Measurements from ENCODE around the gene PLSCR4.
"Not testable (repeated sequence)": the region's sequence is repeated elsewhere in the genome, so short reads cannot be mapped to it uniquely, and the experiment has no call there.

The PLSCR4 gene

GRCh38 chr3:146250449-146251382, at the start of gene PLSCR4:
TSS of gene PLSCR4 (minus strand) at chr3:146251105. CDS start at chr3:146222071, 29,034 bp downstream.
- peak in 11 of 14 donors; percentile 6 to 70 (median 36) for DNase-seq

GRCh38 chr3:146293401-146293800, 42.5 kb upstream of the PLSCR4 start:
- not testable (repeated sequence) for DNase-seq

- DNase-seq, result no peak
Measured at GRCh38 chr3:146283781-146284445, 33.0 kb upstream of the PLSCR4 start.

GRCh38 chr3:146280864-146281263, 30.0 kb upstream of the PLSCR4 start:
- peak in 2 of 14 donors; percentile 2 to 5 for DNase-seq

GRCh38 chr3:146279951-146280350, 29.0 kb upstream of the PLSCR4 start:
- peak in 1 of 14 donors; percentile 1 for DNase-seq

- no peak for DNase-seq
Measured at GRCh38 chr3:146279013-146279412, 28.1 kb upstream of the PLSCR4 start.

GRCh38 chr3:146277953-146278631, 27.2 kb upstream of the PLSCR4 start:
- DNase-seq, result no peak

- no peak for DNase-seq
Measured at GRCh38 chr3:146275476-146275875, 24.6 kb upstream of the PLSCR4 start.

GRCh38 chr3:146274833-146275232, 23.9 kb upstream of the PLSCR4 start:
- no peak for DNase-seq

- no peak for DNase-seq
Measured at GRCh38 chr3:146273721-146274407, 23.0 kb upstream of the PLSCR4 start.

GRCh38 chr3:146271180-146271579, 20.3 kb upstream of the PLSCR4 start:
- DNase-seq, result no peak

GRCh38 chr3:146269271-146269670, 18.4 kb upstream of the PLSCR4 start:
- no peak for DNase-seq

- no peak for DNase-seq
Measured at GRCh38 chr3:146268535-146269219, 17.8 kb upstream of the PLSCR4 start.

- no peak for DNase-seq
Measured at GRCh38 chr3:146265720-146266119, 14.8 kb upstream of the PLSCR4 start.

GRCh38 chr3:146262371-146263110, 11.6 kb upstream of the PLSCR4 start:
- DNase-seq, result peak in 1 of 14 donors; percentile 65

- DNase-seq, result no peak
Measured at GRCh38 chr3:146259880-146260589, 9.1 kb upstream of the PLSCR4 start.

- no peak for DNase-seq
Measured at GRCh38 chr3:146256851-146257486, 6.1 kb upstream of the PLSCR4 start.

GRCh38 chr3:146252445-146252844, 1.5 kb upstream of the PLSCR4 start:
- not testable (repeated sequence) for DNase-seq

- no peak for DNase-seq
Measured at GRCh38 chr3:146249921-146250320, 984 bp downstream of the PLSCR4 start.

- DNase-seq, result no peak
Measured at GRCh38 chr3:146247911-146248310, 3.0 kb downstream of the PLSCR4 start.
